Stimulated activated naive CD4-positive, alpha-beta T cell treated with Interleukin-2 at 50 U/mL for 16 hours (primary cell): ENCODE results near the gene IL2RA.
"Not testable (repeated sequence)": the region's sequence is repeated elsewhere in the genome, so short reads cannot be mapped to it uniquely, and the experiment has no call there.

ENCODE experiments used
- DNase-seq: peaks from one replicate; lab custom pipeline; 2025; lab: John Stamatoyannopoulos, UW

Gene IL2RA

GRCh38 chr10:6013413-6014192 is 48.6 kb downstream of the IL2RA start:
- no peak for DNase-seq

GRCh38 chr10:6012121-6012905 is 49.9 kb downstream of the IL2RA start:
- no peak for DNase-seq

GRCh38 chr10:6011558-6011957 is 50.6 kb downstream of the IL2RA start:
- no peak for DNase-seq

GRCh38 chr10:6010569-6010968 is 51.6 kb downstream of the IL2RA start:
- no peak for DNase-seq

- DNase-seq: no peak
Observed at GRCh38 chr10:6009961-6010360, 52.2 kb downstream of the IL2RA start.

GRCh38 chr10:6009150-6009549 is 53.0 kb downstream of the IL2RA start:
- DNase-seq: no peak

- no peak for DNase-seq
Observed at GRCh38 chr10:6008497-6009142, 53.5 kb downstream of the IL2RA start.

GRCh38 chr10:6006991-6007390 is 55.2 kb downstream of the IL2RA start:
- no peak for DNase-seq

- DNase-seq: no peak
Observed at GRCh38 chr10:6006546-6006945, 55.6 kb downstream of the IL2RA start.

GRCh38 chr10:6005856-6006395 is 56.2 kb downstream of the IL2RA start:
- DNase-seq: no peak

- DNase-seq: not testable (repeated sequence)
Observed at GRCh38 chr10:6005161-6005804, 56.9 kb downstream of the IL2RA start.

- no peak for DNase-seq
Observed at GRCh38 chr10:6002809-6003510, 59.2 kb downstream of the IL2RA start.

- no peak for DNase-seq
Observed at GRCh38 chr10:5999440-6000165, 62.6 kb downstream of the IL2RA start.

GRCh38 chr10:5996696-5997095 is 65.5 kb downstream of the IL2RA start:
- no peak for DNase-seq

GRCh38 chr10:5992398-5992797 is 69.8 kb downstream of the IL2RA start:
- no peak for DNase-seq

- no peak for DNase-seq
Observed at GRCh38 chr10:5991708-5992107, 70.5 kb downstream of the IL2RA start.

- no peak for DNase-seq
Observed at GRCh38 chr10:5989756-5990155, 72.4 kb downstream of the IL2RA start.

GRCh38 chr10:5988336-5988920 is 73.7 kb downstream of the IL2RA start:
- no peak for DNase-seq

- no peak for DNase-seq
Observed at GRCh38 chr10:5987747-5988146, 74.4 kb downstream of the IL2RA start.

- no peak for DNase-seq
Observed at GRCh38 chr10:5985029-5985428, 77.1 kb downstream of the IL2RA start.
